ENCODE data around the gene SIK1. TPM values are rescaled to one million over a fixed set of nuclear protein-coding genes. Genes with fewer than 3 reads are reported as not detected.
"Not testable (repeated sequence)": the region's sequence is repeated elsewhere in the genome, so short reads cannot be mapped to it uniquely, and the experiment has no call there.

Gene SIK1
- polyA plus RNA-seq, 2 of the 4 experiments (the other 2 are of a cell fraction): 12.2 to 74.0 TPM

- whole genome bisulfite sequencing (ENCODE audit: missing lambda C conversion rate): no CpG with 5 or more reads among the region's 28 CpGs
- H3K4me3 ChIP-seq; H3K4me1 ChIP-seq; POLR2A ChIA-PET; ATAC-seq; H3K9me3 ChIP-seq; H3K27ac ChIP-seq; H3K4me2 ChIP-seq; DNase-seq (ENCODE audit: low read depth in 1 of 2, low spot score in 1 of 2); FAIRE-seq; CTCF ChIA-PET: not testable (repeated sequence)
Measured at GRCh38 chr21:43444524-43444923, 17.6 kb upstream of the SIK1 start.

- H3K27ac ChIP-seq; POLR2A ChIA-PET; H3K4me1 ChIP-seq; DNase-seq (ENCODE audit: low read depth in 1 of 2, low spot score in 1 of 2); CTCF ChIA-PET; H3K4me2 ChIP-seq; H3K4me3 ChIP-seq; FAIRE-seq; H3K9me3 ChIP-seq; ATAC-seq: not testable (repeated sequence)
- WGBS (ENCODE audit: missing lambda C conversion rate): no CpG with 5 or more reads among the region's 12 CpGs
Measured at GRCh38 chr21:43442571-43442970, 15.6 kb upstream of the SIK1 start.

GRCh38 chr21:43440835-43441727 is 14.2 kb upstream of the SIK1 start:
- DNase-seq (ENCODE audit: low read depth in 1 of 2, low spot score in 1 of 2); H3K4me3 ChIP-seq; POLR2A ChIA-PET; H3K4me1 ChIP-seq; H3K9me3 ChIP-seq; H3K4me2 ChIP-seq; H3K27ac ChIP-seq; CTCF ChIA-PET: not testable (repeated sequence)
- peak; percentile 94 for FAIRE-seq
- ATAC-seq: peak; percentile 74 to 77
- no CpG with 5 or more reads among the region's 25 CpGs for WGBS (ENCODE audit: missing lambda C conversion rate)

- no CpG with 5 or more reads among the region's 6 CpGs for WGBS (ENCODE audit: missing lambda C conversion rate)
- peak; percentile 44 to 58; a peak in 5 of 6 replicates for ATAC-seq
- H3K4me3 ChIP-seq; H3K9me3 ChIP-seq; DNase-seq (ENCODE audit: low read depth in 1 of 2, low spot score in 1 of 2); CTCF ChIA-PET; POLR2A ChIA-PET; H3K4me2 ChIP-seq; H3K27ac ChIP-seq; H3K4me1 ChIP-seq; FAIRE-seq: not testable (repeated sequence)
Measured at GRCh38 chr21:43439316-43440075, 12.6 kb upstream of the SIK1 start.

GRCh38 chr21:43436272-43436671 is 9.3 kb upstream of the SIK1 start:
- H3K4me2 ChIP-seq; DNase-seq (ENCODE audit: low read depth in 1 of 2, low spot score in 1 of 2); H3K4me1 ChIP-seq; H3K4me3 ChIP-seq; POLR2A ChIA-PET; H3K27ac ChIP-seq; H3K9me3 ChIP-seq; FAIRE-seq; CTCF ChIA-PET; ATAC-seq: not testable (repeated sequence)
- WGBS (ENCODE audit: missing lambda C conversion rate): no CpG with 5 or more reads among the region's 9 CpGs

GRCh38 chr21:43433340-43434136 is 6.6 kb upstream of the SIK1 start:
- DNase-seq (ENCODE audit: low read depth in 1 of 2, low spot score in 1 of 2); H3K4me1 ChIP-seq; FAIRE-seq: not testable (repeated sequence)

GRCh38 chr21:43430830-43431416 is 4.0 kb upstream of the SIK1 start:
- POLR2A ChIA-PET; H3K27ac ChIP-seq; ATAC-seq; H3K4me3 ChIP-seq; H3K4me1 ChIP-seq; H3K9me3 ChIP-seq; FAIRE-seq; DNase-seq (ENCODE audit: low read depth in 1 of 2, low spot score in 1 of 2); H3K4me2 ChIP-seq; CTCF ChIA-PET: not testable (repeated sequence)
- WGBS (ENCODE audit: missing lambda C conversion rate): no CpG with 5 or more reads among the region's 17 CpGs

More at GRCh38 chr21:43433340-43434136, 6.6 kb upstream of the SIK1 start:
- ATAC-seq, H3K4me2 ChIP-seq, H3K27ac ChIP-seq, CTCF ChIA-PET, POLR2A ChIA-PET, H3K4me3 ChIP-seq, H3K9me3 ChIP-seq: not testable (repeated sequence)
- no CpG with 5 or more reads among the region's 12 CpGs for WGBS (ENCODE audit: missing lambda C conversion rate)

GRCh38 chr21:43428964-43429363 is 2.0 kb upstream of the SIK1 start:
- H3K4me1 ChIP-seq; H3K9me3 ChIP-seq; POLR2A ChIA-PET; ATAC-seq; CTCF ChIA-PET; H3K4me3 ChIP-seq; DNase-seq (ENCODE audit: low read depth in 1 of 2, low spot score in 1 of 2); FAIRE-seq; H3K4me2 ChIP-seq; H3K27ac ChIP-seq: not testable (repeated sequence)
- no CpG with 5 or more reads among the region's 6 CpGs for WGBS (ENCODE audit: missing lambda C conversion rate)

- CTCF ChIA-PET: not testable (repeated sequence)
- no CpG with 5 or more reads among the region's 53 CpGs for WGBS (ENCODE audit: missing lambda C conversion rate)
- ATAC-seq: peak; percentile 3 to 64; a peak in 4 of 6 replicates
Measured at GRCh38 chr21:43427242-43427559, 270 bp upstream of the SIK1 start.

GRCh38 chr21:43426004-43426403 is 927 bp downstream of the SIK1 start:
- H3K4me3 ChIP-seq; CTCF ChIA-PET; FAIRE-seq; H3K9me3 ChIP-seq; POLR2A ChIA-PET; DNase-seq (ENCODE audit: low read depth in 1 of 2, low spot score in 1 of 2); H3K4me2 ChIP-seq; H3K4me1 ChIP-seq; H3K27ac ChIP-seq: not testable (repeated sequence)
- peak; percentile 36 to 61 for ATAC-seq
- WGBS (ENCODE audit: missing lambda C conversion rate): no CpG with 5 or more reads among the region's 43 CpGs

More at GRCh38 chr21:43427242-43427559, 270 bp upstream of the SIK1 start:
- H3K9me3 ChIP-seq; H3K4me1 ChIP-seq; H3K4me2 ChIP-seq; POLR2A ChIA-PET; DNase-seq (ENCODE audit: low read depth in 1 of 2, low spot score in 1 of 2); FAIRE-seq; H3K27ac ChIP-seq; H3K4me3 ChIP-seq: not testable (repeated sequence)

- H3K27ac ChIP-seq; H3K4me3 ChIP-seq; FAIRE-seq; POLR2A ChIA-PET; CTCF ChIA-PET; H3K4me1 ChIP-seq; H3K9me3 ChIP-seq; DNase-seq (ENCODE audit: low read depth in 1 of 2, low spot score in 1 of 2); H3K4me2 ChIP-seq: not testable (repeated sequence)
- peak; percentile 23 to 36; a peak in 5 of 6 replicates for ATAC-seq
- WGBS (ENCODE audit: missing lambda C conversion rate): no CpG with 5 or more reads among the region's 15 CpGs
Measured at GRCh38 chr21:43419475-43419874, 7.5 kb downstream of the SIK1 start.

Measured in A549 (cell line).